Measurements from ENCODE around the gene XXYLT1.

Gene XXYLT1

GRCh38 chr3:195069501-195070251 lies 201.3 kb downstream of the XXYLT1 start (continued):
- TF ChIP-seq PPARA (CRISPR knock-in tag; IDR thresholded peaks at IDR 0.05; ENCODE audit: borderline replicate concordance): no peak

GRCh38 chr3:195068084-195069080 lies 202.6 kb downstream of the XXYLT1 start:
- no peak for ATAC-seq
- TF ChIP-seq ZFP3 (CRISPR knock-in tag; IDR thresholded peaks at IDR 0.05) (no peak), PATZ1 (CRISPR knock-in tag; IDR thresholded peaks at IDR 0.05; ENCODE audit: borderline replicate concordance) (no peak), ZC3H10 (CRISPR knock-in tag; IDR thresholded peaks at IDR 0.05) (no peak), ESRRG (CRISPR knock-in tag; IDR thresholded peaks at IDR 0.05) (no peak), ISL1 (CRISPR knock-in tag; IDR thresholded peaks at IDR 0.05) (no peak), ARNTL (CRISPR knock-in tag; IDR thresholded peaks at IDR 0.05; ENCODE audit: borderline replicate concordance, low read depth) (no peak), TOX (CRISPR knock-in tag; IDR thresholded peaks at IDR 0.05; ENCODE audit: borderline replicate concordance) (no peak), TCF4 (CRISPR knock-in tag; IDR thresholded peaks at IDR 0.05; ENCODE audit: borderline replicate concordance) (no peak), PPARA (CRISPR knock-in tag; IDR thresholded peaks at IDR 0.05; ENCODE audit: borderline replicate concordance) (no peak), ZNF565 (CRISPR knock-in tag; conservative IDR thresholded peaks at IDR 0.05; ENCODE audit: low read depth) (no peak), SNAI2 (CRISPR knock-in tag; IDR thresholded peaks at IDR 0.05) (no peak), CSDC2 (CRISPR knock-in tag; IDR thresholded peaks at IDR 0.05) (no peak)

- TF ChIP-seq ARNTL (CRISPR knock-in tag; IDR thresholded peaks at IDR 0.05; ENCODE audit: borderline replicate concordance, low read depth): no peak
- TF ChIP-seq ZC3H10 (CRISPR knock-in tag; IDR thresholded peaks at IDR 0.05): no peak
- TF ChIP-seq OSR1 (CRISPR knock-in tag; IDR thresholded peaks at IDR 0.05): no peak
- TF ChIP-seq CSDC2 (CRISPR knock-in tag; IDR thresholded peaks at IDR 0.05): no peak
- TF ChIP-seq ZNF8 (CRISPR knock-in tag; IDR thresholded peaks at IDR 0.05): no peak
- TF ChIP-seq BACH2 (CRISPR knock-in tag; IDR thresholded peaks at IDR 0.05; ENCODE audit: borderline replicate concordance): no peak
- TF ChIP-seq ZFP30 (CRISPR knock-in tag; IDR thresholded peaks at IDR 0.05): no peak
- no peak for TF ChIP-seq SNAI2 (CRISPR knock-in tag; IDR thresholded peaks at IDR 0.05)
- no peak for TF ChIP-seq ESRRG (CRISPR knock-in tag; IDR thresholded peaks at IDR 0.05)
- TF ChIP-seq ZNF70 (CRISPR knock-in tag; IDR thresholded peaks at IDR 0.05): no peak
- no peak for TF ChIP-seq TCF4 (CRISPR knock-in tag; IDR thresholded peaks at IDR 0.05; ENCODE audit: borderline replicate concordance)
- no peak for TF ChIP-seq GLIS3 (CRISPR knock-in tag; IDR thresholded peaks at IDR 0.05)
- no peak for TF ChIP-seq TOX (CRISPR knock-in tag; IDR thresholded peaks at IDR 0.05; ENCODE audit: borderline replicate concordance)
- TF ChIP-seq CSRNP3 (CRISPR knock-in tag; IDR thresholded peaks at IDR 0.05): no peak
- no peak for TF ChIP-seq TSHZ2 (CRISPR knock-in tag; IDR thresholded peaks at IDR 0.05)
- TF ChIP-seq PPARA (CRISPR knock-in tag; IDR thresholded peaks at IDR 0.05; ENCODE audit: borderline replicate concordance): no peak
- no peak for TF ChIP-seq RARB (CRISPR knock-in tag; IDR thresholded peaks at IDR 0.05)
- no peak for TF ChIP-seq PATZ1 (CRISPR knock-in tag; IDR thresholded peaks at IDR 0.05; ENCODE audit: borderline replicate concordance)
- ATAC-seq: no peak
Measured at GRCh38 chr3:195066441-195066841, 204.5 kb downstream of the XXYLT1 start.
